Caco-2 (cell line): ENCODE data around the gene DCUN1D2. TPM values are rescaled to one million over a fixed set of nuclear protein-coding genes. Genes with fewer than 3 reads are reported as not detected.

Source experiments
- BruUV-seq: library from RNA; stranded (reverse); fragments of 400-500 nt; replicated peaks from 2 replicates; lab custom pipeline; 2021; lab: Mats Ljungman, UMichigan
- CTCF ChIA-PET: fragments of 300-600 bp; sonication (Branson Sonifier 250); formaldehyde crosslinking; loops from one replicate; lab custom pipeline; 2022; ENCODE audit warnings: antibody characterized with exemption; lab: Charles Lee
- POLR2A ChIA-PET: fragments of 300-600 bp; sonication (Branson Sonifier 250); formaldehyde crosslinking; loops from one replicate; lab custom pipeline; 2022; ENCODE audit warnings: antibody characterized with exemption; lab: Charles Lee
- DNase-seq, 2 experiments: peaks; one replicate each; pipeline versions ENCODE4 v3.0.0 to v3.0.0-alpha.2; 2020 to 2022
- H3K27me3 ChIP-seq: replicated peaks from 2 replicates; pipeline ENCODE4 v1.6.0; 2011; ENCODE audit warnings: low read length; ENCODE audit not compliant: control insufficient read depth, insufficient read depth
- H3K36me3 ChIP-seq: 2 replicates; pipeline ENCODE4 v1.5.1; 2011; ENCODE audit warnings: low read length; ENCODE audit not compliant: control insufficient read depth, insufficient read depth
- H3K4me1 ChIP-seq: fragments of 250-450 bp; sonication (Bioruptor Pico); 2 replicates; pipeline ENCODE4 v1.5.1; 2020; ENCODE audit warnings: mild to moderate bottlenecking
- H3K4me3 ChIP-seq: 2 replicates; pipeline ENCODE4 v1.5.1; 2011; ENCODE audit warnings: low read depth, mild to moderate bottlenecking, control low read depth, low read length
- H3K9me3 ChIP-seq: fragments of 250-450 bp; sonication (Bioruptor Pico); 2 replicates; pipeline ENCODE4 v1.5.1; 2020; ENCODE audit warnings: mild to moderate bottlenecking, moderate library complexity
- H3K27ac Mint-ChIP-seq: one replicate; pipeline ENCODE4 v1.8.0; 2022; ENCODE audit warnings: mixed read lengths; ENCODE audit not compliant: unreplicated experiment
- H3K27me3 Mint-ChIP-seq: one replicate; pipeline ENCODE4 v1.8.0; 2022; ENCODE audit warnings: mixed read lengths; ENCODE audit not compliant: insufficient read depth, unreplicated experiment
- H3K36me3 Mint-ChIP-seq: one replicate; pipeline ENCODE4 v1.8.0; 2022; ENCODE audit warnings: mild to moderate bottlenecking, mixed read lengths; ENCODE audit not compliant: insufficient read depth, unreplicated experiment
- H3K4me1 Mint-ChIP-seq: one replicate; pipeline ENCODE4 v1.8.0; 2022; ENCODE audit warnings: low read depth, mixed read lengths; ENCODE audit not compliant: unreplicated experiment
- H3K4me3 Mint-ChIP-seq: one replicate; pipeline ENCODE4 v1.8.0; 2022; ENCODE audit warnings: mild to moderate bottlenecking, moderate library complexity, mixed read lengths; ENCODE audit not compliant: unreplicated experiment
- H3K9me3 Mint-ChIP-seq: one replicate; pipeline ENCODE4 v1.8.0; 2022; ENCODE audit warnings: mixed read lengths; ENCODE audit not compliant: unreplicated experiment
- intact Hi-C: fragments of 100-400 bp; cut with micrococcal nuclease; formaldehyde crosslinking; loops from one replicate; pipeline ENCODE4 v1.10.0; 2022; ENCODE audit not compliant: unreplicated experiment
- total RNA-seq: library from RNA; stranded (reverse); gene quantifications from 2 replicates; pipeline ENCODE4 v1.2.3, GENCODE V29; 2022
- TF ChIP-seq, protein P1 (sequence below), 2 experiments: fragments of 200-600 bp in 1 of 2; IDR thresholded peaks; 1 replicate in 1 of 2; 2 replicates in 1 of 2; pipeline versions ENCODE4 v1.5.1 to v1.8.0; 2011 to 2022; ENCODE audit warnings: antibody characterized with exemption in 1 of 2, control low read depth in 1 of 2, inconsistent platforms in 1 of 2, low read depth in 1 of 2, low read length in 1 of 2, mild to moderate bottlenecking in 1 of 2, moderate library complexity in 1 of 2; ENCODE audit not compliant: insufficient read depth in 1 of 2, severe bottlenecking in 1 of 2, unreplicated experiment in 1 of 2

Gene DCUN1D2
- total RNA-seq, 1 experiment from 2014 or later: 59.4 TPM

DNA sequence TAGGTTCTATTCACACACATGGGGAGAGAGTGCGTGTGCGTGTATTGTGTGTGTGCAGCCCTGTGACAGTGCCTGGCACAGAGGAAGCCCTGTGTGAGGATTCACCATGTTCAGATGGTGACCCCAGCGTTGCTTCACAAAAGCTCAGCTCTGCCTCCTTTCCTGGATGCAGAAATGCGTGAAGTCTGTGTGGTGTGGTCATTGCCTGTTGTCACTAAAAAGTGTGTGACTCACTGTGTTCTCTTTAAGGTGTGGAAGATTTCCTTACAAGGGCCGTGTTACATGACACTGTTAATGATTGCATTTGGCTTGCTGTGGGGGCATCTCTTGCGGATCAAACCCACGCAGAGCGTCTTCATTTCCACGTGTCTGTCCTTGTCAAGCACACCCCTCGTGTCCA is 19.5 kb upstream of the DCUN1D2 start:
- no peak overlapping the region for H3K27ac Mint-ChIP-seq
- H3K9me3 Mint-ChIP-seq: no peaks in the 10 kb centered on the region
- ChIA-PET POLR2A (no interaction called here), CTCF (no interaction called here)
- Histone ChIP-seq H3K4me3 (no peak overlapping the region), H3K27me3 (no peaks in the 10 kb centered on the region), H3K9me3 (no peaks in the 10 kb centered on the region), H3K4me1 (no peaks in the 10 kb centered on the region), H3K36me3 (0 out of 2 replicates have a peak, but pooled peaks cover 3% of the 10 kb centered on the region)
- no peak for DNase-seq
- no peaks in the 10 kb centered on the region for H3K27me3 Mint-ChIP-seq
- H3K36me3 Mint-ChIP-seq: peaks cover 61% of the 10 kb centered on the region
- H3K4me3 Mint-ChIP-seq: no peak overlapping the region
- peaks cover 6% of the 10 kb centered on the region for H3K4me1 Mint-ChIP-seq
- TF ChIP-seq, protein P1, sequence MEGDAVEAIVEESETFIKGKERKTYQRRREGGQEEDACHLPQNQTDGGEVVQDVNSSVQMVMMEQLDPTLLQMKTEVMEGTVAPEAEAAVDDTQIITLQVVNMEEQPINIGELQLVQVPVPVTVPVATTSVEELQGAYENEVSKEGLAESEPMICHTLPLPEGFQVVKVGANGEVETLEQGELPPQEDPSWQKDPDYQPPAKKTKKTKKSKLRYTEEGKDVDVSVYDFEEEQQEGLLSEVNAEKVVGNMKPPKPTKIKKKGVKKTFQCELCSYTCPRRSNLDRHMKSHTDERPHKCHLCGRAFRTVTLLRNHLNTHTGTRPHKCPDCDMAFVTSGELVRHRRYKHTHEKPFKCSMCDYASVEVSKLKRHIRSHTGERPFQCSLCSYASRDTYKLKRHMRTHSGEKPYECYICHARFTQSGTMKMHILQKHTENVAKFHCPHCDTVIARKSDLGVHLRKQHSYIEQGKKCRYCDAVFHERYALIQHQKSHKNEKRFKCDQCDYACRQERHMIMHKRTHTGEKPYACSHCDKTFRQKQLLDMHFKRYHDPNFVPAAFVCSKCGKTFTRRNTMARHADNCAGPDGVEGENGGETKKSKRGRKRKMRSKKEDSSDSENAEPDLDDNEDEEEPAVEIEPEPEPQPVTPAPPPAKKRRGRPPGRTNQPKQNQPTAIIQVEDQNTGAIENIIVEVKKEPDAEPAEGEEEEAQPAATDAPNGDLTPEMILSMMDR (IDR thresholded peaks at IDR 0.05; ENCODE audit: insufficient read depth in 1 of 2, low read depth in 1 of 2, low read length in 1 of 2, severe bottlenecking in 1 of 2, unreplicated experiment in 1 of 2): no peak
- intact Hi-C loops: no loop called here
- no TSS peak for BruUV-seq

DNA sequence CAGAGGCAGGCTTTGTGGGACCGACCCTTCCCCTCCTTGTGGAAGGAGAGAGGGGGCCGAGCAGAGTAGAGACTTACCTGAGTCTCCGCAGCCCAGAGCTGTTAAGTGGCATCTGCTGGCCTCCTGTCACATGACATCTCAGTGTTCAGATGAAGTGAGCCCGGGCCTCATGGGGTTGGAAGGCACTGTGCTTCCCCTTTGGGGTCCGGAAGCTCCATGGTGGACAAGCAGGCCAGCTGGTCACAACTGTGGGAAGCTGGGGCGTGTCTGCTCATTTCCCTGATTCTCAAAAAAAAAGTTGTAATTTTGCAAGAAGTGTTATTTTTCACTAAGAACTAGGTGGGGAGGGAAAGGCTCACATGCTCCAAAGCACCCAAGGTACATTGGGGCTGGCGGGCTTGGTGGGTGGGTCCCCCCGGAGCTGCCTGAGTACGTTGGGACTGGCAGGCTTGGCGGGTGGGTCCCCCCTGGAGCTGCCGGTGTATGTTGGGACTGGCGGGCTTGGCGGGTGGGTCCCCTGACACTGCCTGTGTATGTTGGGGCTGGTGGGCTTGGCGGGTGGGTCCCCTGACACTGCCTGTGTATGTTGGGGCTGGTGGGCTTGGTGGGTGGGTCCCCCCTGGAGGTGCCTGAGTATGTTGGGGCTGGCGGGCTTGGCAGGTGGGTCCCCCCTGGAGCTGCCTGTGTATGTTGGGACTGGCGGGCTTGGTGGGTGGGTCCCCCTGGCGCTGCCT is 18.2 kb upstream of the DCUN1D2 start:
- H3K4me1 ChIP-seq: no peaks in the 10 kb centered on the region
- no peak overlapping the region for H3K4me3 Mint-ChIP-seq
- no peak overlapping the region for H3K4me3 ChIP-seq
- no peak overlapping the region for H3K27ac Mint-ChIP-seq
- peaks cover 6% of the 10 kb centered on the region for H3K4me1 Mint-ChIP-seq
- no peaks in the 10 kb centered on the region for H3K9me3 Mint-ChIP-seq
- no peaks in the 10 kb centered on the region for H3K27me3 ChIP-seq
- H3K36me3 Mint-ChIP-seq: peaks cover 64% of the 10 kb centered on the region
- H3K9me3 ChIP-seq: no peaks in the 10 kb centered on the region
- intact Hi-C loops: no loop called here
- TF ChIP-seq, protein P1 (IDR thresholded peaks at IDR 0.05; ENCODE audit: insufficient read depth in 1 of 2, low read depth in 1 of 2, low read length in 1 of 2, severe bottlenecking in 1 of 2, unreplicated experiment in 1 of 2): no peak
- ChIA-PET POLR2A (no interaction called here), CTCF (no interaction called here)
- no peak for DNase-seq
- H3K27me3 Mint-ChIP-seq: no peaks in the 10 kb centered on the region
- H3K36me3 ChIP-seq: 0 out of 2 replicates have a peak, but pooled peaks cover 3% of the 10 kb centered on the region
- BruUV-seq: no TSS peak

DNA sequence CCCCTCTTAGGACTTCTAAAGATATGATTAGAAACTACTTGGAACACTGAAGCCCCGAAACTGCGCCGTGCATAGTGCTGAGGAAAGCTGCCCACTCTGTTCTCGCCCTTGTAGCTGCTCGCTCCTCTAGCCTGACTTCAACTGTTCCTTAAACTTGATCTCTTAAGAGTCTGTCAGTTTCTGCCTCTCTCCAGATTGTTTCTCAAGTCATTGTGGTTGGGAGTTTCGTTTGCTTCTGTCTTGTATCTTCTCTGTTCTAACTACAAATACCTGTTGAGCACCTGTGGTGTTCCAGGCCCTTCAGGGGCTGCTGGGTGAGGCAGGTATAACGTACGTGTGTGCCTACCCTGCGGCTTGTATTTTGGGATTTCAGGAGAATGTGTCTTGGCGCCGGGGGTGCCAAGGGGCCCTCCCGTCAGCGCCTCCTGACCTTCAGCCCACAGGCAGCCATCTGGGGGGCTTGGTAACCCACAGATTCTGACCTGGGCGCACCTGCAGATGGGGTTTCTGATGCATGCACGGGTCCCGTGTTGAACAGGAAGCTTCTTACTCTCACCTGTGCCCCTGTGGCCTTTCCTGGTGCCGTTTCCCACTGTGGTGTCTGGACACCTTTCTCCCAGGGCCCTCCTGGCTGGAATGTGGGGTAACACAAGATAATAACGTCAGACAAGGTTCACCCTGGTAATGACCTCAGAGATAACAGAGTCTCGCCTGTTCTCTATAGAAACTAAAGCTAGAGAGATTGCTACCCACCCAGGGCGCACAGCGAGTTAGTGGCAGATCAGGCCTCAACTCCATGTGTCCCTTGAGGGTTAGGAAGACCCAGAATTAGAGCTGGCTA is 17.2 kb upstream of the DCUN1D2 start:
- H3K4me3 ChIP-seq: no peak overlapping the region
- no peak for DNase-seq
- no TSS peak for BruUV-seq
- intact Hi-C loops: no loop called here
- Mint-ChIP-seq H3K4me1 (peaks cover 6% of the 10 kb centered on the region), H3K27me3 (no peaks in the 10 kb centered on the region), H3K9me3 (no peaks in the 10 kb centered on the region), H3K4me3 (no peak overlapping the region), H3K27ac (no peak overlapping the region), H3K36me3 (peaks cover 61% of the 10 kb centered on the region)
- no peaks in the 10 kb centered on the region for H3K9me3 ChIP-seq
- no peaks in the 10 kb centered on the region for H3K4me1 ChIP-seq
- POLR2A ChIA-PET: no interaction called here
- TF ChIP-seq, protein P1 (IDR thresholded peaks at IDR 0.05; ENCODE audit: insufficient read depth in 1 of 2, low read depth in 1 of 2, low read length in 1 of 2, severe bottlenecking in 1 of 2, unreplicated experiment in 1 of 2): no peak
- 0 out of 2 replicates have a peak, but pooled peaks cover 3% of the 10 kb centered on the region for H3K36me3 ChIP-seq
- H3K27me3 ChIP-seq: no peaks in the 10 kb centered on the region
- CTCF ChIA-PET: no interaction called here
